H9 (cell line): ENCODE measurements around the gene CYP1A1. TPM values are rescaled to one million over a fixed set of nuclear protein-coding genes. Genes with fewer than 3 reads are reported as not detected.

Experiments used
- DNase-seq: peaks from one replicate; pipeline ENCODE4 v3.0.0-alpha.2; 2017
- H2AFZ ChIP-seq: one replicate; pipeline ENCODE4 v1.6.1; 2013; ENCODE audit warnings: mild to moderate bottlenecking, low read length, control low read depth, moderate library complexity
- H2AK5ac ChIP-seq: 2 replicates; pipeline ENCODE4 v1.6.1; 2013; ENCODE audit warnings: low read length, control low read depth, mixed read lengths; ENCODE audit not compliant: insufficient read length
- H2BK120ac ChIP-seq: one replicate; pipeline ENCODE4 v1.6.1; 2013; ENCODE audit warnings: low read depth, mild to moderate bottlenecking, low read length, control low read depth, inconsistent platforms; ENCODE audit not compliant: poor library complexity, severe bottlenecking
- H2BK12ac ChIP-seq: 2 replicates; pipeline ENCODE4 v1.6.1; 2013; ENCODE audit warnings: low read length, control low read depth, mixed read lengths, low read depth; ENCODE audit not compliant: insufficient read length
- H2BK15ac ChIP-seq: 2 replicates; pipeline ENCODE4 v1.6.1; 2013; ENCODE audit warnings: low read depth, low read length, control low read depth
- H2BK20ac ChIP-seq: one replicate; pipeline ENCODE4 v1.6.1; 2013; ENCODE audit warnings: low read depth, mild to moderate bottlenecking, low read length, control low read depth, inconsistent platforms; ENCODE audit not compliant: poor library complexity, severe bottlenecking
- H2BK5ac ChIP-seq: 2 replicates; pipeline ENCODE4 v1.6.1; 2013; ENCODE audit warnings: low read length, control low read depth, mixed read lengths; ENCODE audit not compliant: insufficient read length
- H3K14ac ChIP-seq: 2 replicates; pipeline ENCODE4 v1.6.1; 2013; ENCODE audit warnings: low read length, control low read depth; ENCODE audit not compliant: insufficient read depth
- H3K18ac ChIP-seq: 2 replicates; pipeline ENCODE4 v1.6.1; 2013; ENCODE audit warnings: low read depth, mild to moderate bottlenecking, mixed read lengths, low read length, control low read depth; ENCODE audit not compliant: insufficient read length
- H3K23ac ChIP-seq: 2 replicates; pipeline ENCODE4 v1.6.1; 2013; ENCODE audit warnings: low read length, control low read depth, mixed read lengths, low read depth; ENCODE audit not compliant: insufficient read length
- H3K23me2 ChIP-seq: 2 replicates; pipeline ENCODE4 v1.6.1; 2013; ENCODE audit warnings: low read depth, mild to moderate bottlenecking, mixed read lengths, low read length, control low read depth; ENCODE audit not compliant: insufficient read length, poor library complexity, severe bottlenecking
- H3K27ac ChIP-seq: 2 replicates; pipeline ENCODE4 v1.5.1; 2013; ENCODE audit warnings: low read length, control low read depth, mixed read lengths, low read depth; ENCODE audit not compliant: insufficient read length
- H3K27me3 ChIP-seq: 2 replicates; pipeline ENCODE4 v1.6.1; 2013; ENCODE audit warnings: low read length, control low read depth, inconsistent platforms; ENCODE audit not compliant: insufficient read depth
- H3K4ac ChIP-seq: 2 replicates; pipeline ENCODE4 v1.6.1; 2013; ENCODE audit warnings: low read depth, mild to moderate bottlenecking, control low read depth, inconsistent platforms, low read length, moderate library complexity
- H3K4me1 ChIP-seq: 2 replicates; pipeline ENCODE4 v1.6.1; 2013; ENCODE audit warnings: low read length, control low read depth, inconsistent platforms; ENCODE audit not compliant: insufficient read depth
- H3K4me2 ChIP-seq: 2 replicates; pipeline ENCODE4 v1.6.1; 2013; ENCODE audit warnings: low read length, control low read depth, mixed read lengths; ENCODE audit not compliant: insufficient read length, insufficient read depth
- H3K56ac ChIP-seq: 2 replicates; pipeline ENCODE4 v1.6.1; 2013; ENCODE audit warnings: low read depth, mild to moderate bottlenecking, mixed read lengths, low read length, control low read depth; ENCODE audit not compliant: insufficient read length
- H3K79me1 ChIP-seq: 2 replicates; pipeline ENCODE4 v1.6.1; 2013; ENCODE audit warnings: low read depth, mild to moderate bottlenecking, moderate library complexity, low read length, control low read depth, inconsistent platforms; ENCODE audit not compliant: insufficient read depth, poor library complexity, severe bottlenecking
- H3K79me2 ChIP-seq: 2 replicates; pipeline ENCODE4 v1.6.1; 2013; ENCODE audit warnings: low read length, control low read depth, inconsistent platforms; ENCODE audit not compliant: insufficient read depth
- H3K9ac ChIP-seq: 2 replicates; pipeline ENCODE4 v1.6.1; 2013; ENCODE audit warnings: low read length, control low read depth, mixed read lengths; ENCODE audit not compliant: insufficient read length; ENCODE audit errors: extremely low read depth
- H3K9me3 ChIP-seq: one replicate; pipeline ENCODE4 v1.6.1; 2013; ENCODE audit warnings: low read depth, low read length, inconsistent platforms; ENCODE audit not compliant: control insufficient read depth
- H3T11ph ChIP-seq: one replicate; pipeline ENCODE4 v1.6.1; 2013; ENCODE audit warnings: mild to moderate bottlenecking, low read length, control low read depth, inconsistent platforms
- H4K20me1 ChIP-seq: one replicate; pipeline ENCODE4 v1.6.1; 2013; ENCODE audit not compliant: control insufficient read depth, insufficient read length, insufficient read depth
- H4K5ac ChIP-seq: 2 replicates; pipeline ENCODE4 v1.6.1; 2013; ENCODE audit warnings: low read depth, mild to moderate bottlenecking, mixed read lengths, low read length, control low read depth; ENCODE audit not compliant: insufficient read length
- H4K8ac ChIP-seq: replicated peaks from 2 replicates; pipeline ENCODE4 v1.6.1; 2013; ENCODE audit warnings: low read length, control low read depth, mixed read lengths, low read depth; ENCODE audit not compliant: insufficient read length
- H4K91ac ChIP-seq: 2 replicates; pipeline ENCODE4 v1.6.1; 2013; ENCODE audit warnings: low read depth, mild to moderate bottlenecking, moderate library complexity, mixed read lengths, low read length, control low read depth; ENCODE audit not compliant: insufficient read length
- H3K27ac Mint-ChIP-seq, 3 experiments: 2 replicates in 2 of 3; 3 replicates in 1 of 3; pipeline ENCODE4 v1.8.0; 2020 to 2021; ENCODE audit warnings: mixed read lengths in 3 of 3, mild to moderate bottlenecking in 1 of 3, moderate library complexity in 1 of 3
- H3K27me3 Mint-ChIP-seq: 2 replicates; pipeline ENCODE4 v1.8.0; 2021; ENCODE audit warnings: low read depth, mild to moderate bottlenecking, moderate library complexity, mixed read lengths
- H3K36me3 Mint-ChIP-seq, 3 experiments: 2 replicates in 2 of 3; 3 replicates in 1 of 3; pipeline ENCODE4 v1.8.0; 2020 to 2021; ENCODE audit warnings: low read depth in 3 of 3, mixed read lengths in 3 of 3; ENCODE audit not compliant: insufficient read depth in 1 of 3
- H3K4me1 Mint-ChIP-seq, 2 experiments: 2 replicates each; pipeline ENCODE4 v1.8.0; 2020; ENCODE audit warnings: mixed read lengths in 2 of 2
- H3K4me3 Mint-ChIP-seq, 2 experiments: 2 replicates in 1 of 2; 3 replicates in 1 of 2; pipeline ENCODE4 v1.8.0; 2020 to 2021; ENCODE audit warnings: mild to moderate bottlenecking in 2 of 2, mixed read lengths in 2 of 2, moderate library complexity in 1 of 2
- H3K9me3 Mint-ChIP-seq, 2 experiments: 2 replicates in 1 of 2; 3 replicates in 1 of 2; pipeline ENCODE4 v1.8.0; 2020; ENCODE audit warnings: mild to moderate bottlenecking in 2 of 2, mixed read lengths in 2 of 2, moderate library complexity in 1 of 2
- CTCF ChIP-seq: fragments of 200-600 bp; sonication (generic); conservative IDR thresholded peaks from 3 replicates; pipeline ENCODE4 v1.8.0; 2021; ENCODE audit warnings: antibody characterized with exemption, mild to moderate bottlenecking
- WGBS: extraction: QIAGEN DNeasy Blood & Tissue Kit; methylation state at CpG from one replicate; pipeline ENCODE4 v1.1.7; 2013; ENCODE audit warnings: missing lambda C conversion rate, low lambda C conversion rate, mixed read lengths; ENCODE audit not compliant: insufficient read length; ENCODE audit errors: extremely low coverage; 5-methylcytosine and 5-hydroxymethylcytosine counted together
- total RNA-seq: library from RNA; stranded (reverse); gene quantifications from 2 replicates; pipeline ENCODE4 v1.2.1, GENCODE V29; 2021

CYP1A1 gene
- total RNA-seq, 1 experiment from 2014 or later, result 0.33 TPM

- Histone ChIP-seq H4K91ac (no peak overlapping the region), H3K18ac (no peak overlapping the region), H4K20me1 (no peaks in the 10 kb centered on the region), H3K14ac (no peak overlapping the region; the same call in 1 of the 2 replicates), H3K23ac (no peak overlapping the region), H2BK5ac (no peak overlapping the region), H4K8ac (no peak overlapping the region), H3K9me3 (no peaks in the 10 kb centered on the region), H2AFZ (no peak overlapping the region), H3K4me2 (no peak overlapping the region), H3T11ph (no peak overlapping the region), H3K4me1 (no peaks in the 10 kb centered on the region), H3K27ac (no peak overlapping the region), H2BK15ac (no peak overlapping the region), H3K4ac (no peak overlapping the region), H2BK12ac (no peak overlapping the region), H2BK120ac (no peak overlapping the region), H3K23me2 (no peaks in the 10 kb centered on the region), H4K5ac (no peak overlapping the region), H2BK20ac (no peak overlapping the region), H3K79me1 (no peaks in the 10 kb centered on the region), H3K27me3 (no peaks in the 10 kb centered on the region; the same call in 1 of the 2 replicates), H3K56ac (no peak overlapping the region), H2AK5ac (no peak overlapping the region), H3K79me2 (no peaks in the 10 kb centered on the region), H3K9ac (no peak overlapping the region)
- Mint-ChIP-seq H3K4me3 (no peak overlapping the region), H3K4me1 (peaks cover 10 to 23% of the 10 kb centered on the region in 2 experiments), H3K27ac (peak overlapping the region in 2 of 3 experiments; percentile 17 to 20; a peak in 2 of 7 replicates), H3K27me3 (peaks cover 30% of the 10 kb centered on the region), H3K36me3 (no peaks in the 10 kb centered on the region), H3K9me3 (peaks cover 0 to 2% of the 10 kb centered on the region in 2 experiments; a peak in 1 of 5 replicates)
- no CpG with 5 or more reads among the region's 8 CpGs for WGBS
- DNase-seq, result no peak
- TF ChIP-seq CTCF, result no peak
Measured at GRCh38 chr15:74752011-74752410, 26.7 kb upstream of the CYP1A1 start.
